AG10803 (cell line): ENCODE measurements around the gene PLSCR3.

Experiments used
- DNase-seq: peaks from one replicate; pipeline ENCODE4 v3.0.0; 2010; ENCODE audit warnings: low read depth
- H3K4me3 ChIP-seq: 2 replicates; pipeline ENCODE4 v1.5.1; 2011; ENCODE audit warnings: mild to moderate bottlenecking, low read length, control low read depth
- TF ChIP-seq, protein P1 (sequence below): conservative IDR thresholded peaks from 2 replicates; pipeline ENCODE4 v1.5.1; 2011; ENCODE audit warnings: mild to moderate bottlenecking, low read length, control low read depth, inconsistent platforms

Gene PLSCR3

GRCh38 chr17:7346761-7347614, 47.3 kb downstream of the PLSCR3 start:
- TF ChIP-seq, protein P1, sequence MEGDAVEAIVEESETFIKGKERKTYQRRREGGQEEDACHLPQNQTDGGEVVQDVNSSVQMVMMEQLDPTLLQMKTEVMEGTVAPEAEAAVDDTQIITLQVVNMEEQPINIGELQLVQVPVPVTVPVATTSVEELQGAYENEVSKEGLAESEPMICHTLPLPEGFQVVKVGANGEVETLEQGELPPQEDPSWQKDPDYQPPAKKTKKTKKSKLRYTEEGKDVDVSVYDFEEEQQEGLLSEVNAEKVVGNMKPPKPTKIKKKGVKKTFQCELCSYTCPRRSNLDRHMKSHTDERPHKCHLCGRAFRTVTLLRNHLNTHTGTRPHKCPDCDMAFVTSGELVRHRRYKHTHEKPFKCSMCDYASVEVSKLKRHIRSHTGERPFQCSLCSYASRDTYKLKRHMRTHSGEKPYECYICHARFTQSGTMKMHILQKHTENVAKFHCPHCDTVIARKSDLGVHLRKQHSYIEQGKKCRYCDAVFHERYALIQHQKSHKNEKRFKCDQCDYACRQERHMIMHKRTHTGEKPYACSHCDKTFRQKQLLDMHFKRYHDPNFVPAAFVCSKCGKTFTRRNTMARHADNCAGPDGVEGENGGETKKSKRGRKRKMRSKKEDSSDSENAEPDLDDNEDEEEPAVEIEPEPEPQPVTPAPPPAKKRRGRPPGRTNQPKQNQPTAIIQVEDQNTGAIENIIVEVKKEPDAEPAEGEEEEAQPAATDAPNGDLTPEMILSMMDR: no peak
- no peak overlapping the region for H3K4me3 ChIP-seq
- no peak for DNase-seq

DNA sequence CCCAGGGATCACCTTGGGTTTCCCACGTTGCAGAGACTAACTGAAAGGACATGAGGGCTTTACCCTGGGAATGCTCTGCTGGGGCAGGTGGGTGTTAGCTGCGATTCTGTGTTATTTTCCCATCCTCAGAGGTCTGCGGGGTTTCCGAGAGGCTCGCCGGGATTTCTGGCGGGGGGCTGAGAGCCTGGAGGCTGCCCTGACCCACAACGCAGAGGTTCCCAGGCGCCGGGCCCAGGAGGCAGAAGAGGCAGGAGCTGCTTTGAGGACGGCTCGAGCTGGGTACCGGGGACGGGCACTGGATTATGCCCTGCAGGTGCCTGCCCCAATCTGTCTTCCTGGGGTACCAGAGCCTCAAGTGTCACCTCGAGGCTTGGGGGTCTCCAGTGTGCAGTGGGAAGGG, 51.1 kb downstream of the PLSCR3 start:
- DNase-seq: no peak
- H3K4me3 ChIP-seq: no peak overlapping the region
- TF ChIP-seq, protein P1: no peak

DNA sequence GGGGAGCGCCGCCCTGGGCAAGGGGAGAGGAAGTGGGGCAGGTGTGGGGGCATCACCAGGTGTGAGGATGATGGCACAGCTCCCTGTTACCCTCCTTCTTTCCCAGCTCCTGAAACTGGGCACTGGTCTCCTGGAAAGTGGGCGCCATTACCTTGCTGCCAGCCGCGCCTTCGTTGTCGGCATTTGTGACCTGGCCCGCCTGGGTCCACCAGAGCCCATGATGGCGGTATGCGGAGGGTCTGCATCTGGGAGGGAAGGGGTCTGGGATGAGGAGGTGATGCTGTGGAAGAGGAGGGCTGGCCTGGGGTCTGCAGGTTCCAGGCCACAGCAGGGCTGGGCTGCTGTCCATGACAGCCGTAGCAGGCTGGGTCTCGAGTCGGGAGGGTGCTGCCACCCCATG, 52.5 kb downstream of the PLSCR3 start:
- TF ChIP-seq, protein P1: no peak

GRCh38 chr17:7340179-7340578, 54.1 kb downstream of the PLSCR3 start:
- peak; percentile 50 for DNase-seq
- H3K4me3 ChIP-seq: no peak overlapping the region
- TF ChIP-seq, protein P1: no peak

More for the DNA sequence above, 52.5 kb downstream of the PLSCR3 start:
- DNase-seq: no peak
- no peak overlapping the region for H3K4me3 ChIP-seq
